Superior temporal gyrus (tissue), 1 donor: ENCODE results near the gene CD80.
A peak's percentile ranks its signal among the peaks of the same experiment; 100 is the strongest.

ENCODE experiments used
- DNase-seq: peaks from one replicate; pipeline ENCODE4 v3.0.0-alpha.2; 2016; ENCODE audit errors: extremely low spot score

The CD80 gene

DNA sequence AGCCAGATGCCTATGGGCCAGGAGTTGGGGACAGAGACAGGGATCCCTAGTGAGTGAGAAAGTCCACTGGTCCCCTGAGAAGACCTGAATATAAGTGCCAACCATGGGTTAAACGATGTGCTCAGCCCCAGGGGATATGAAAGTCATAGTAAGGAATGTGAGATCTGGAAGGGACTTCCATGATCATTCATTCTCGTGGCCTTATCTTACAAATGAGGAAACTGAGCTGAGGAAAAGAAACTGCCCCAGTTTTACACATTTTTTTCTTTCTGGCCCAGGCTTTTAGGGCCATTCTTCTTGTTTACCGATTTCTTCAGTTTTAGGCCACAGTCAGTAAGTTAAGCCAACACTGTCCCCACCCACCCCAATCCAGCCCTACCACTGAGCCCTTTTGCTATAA is 11.1 kb downstream of the CD80 start:
- DNase-seq = no peak

GRCh38 chr3:119547227-119547626 is 12.2 kb downstream of the CD80 start:
- no peak for DNase-seq

DNA sequence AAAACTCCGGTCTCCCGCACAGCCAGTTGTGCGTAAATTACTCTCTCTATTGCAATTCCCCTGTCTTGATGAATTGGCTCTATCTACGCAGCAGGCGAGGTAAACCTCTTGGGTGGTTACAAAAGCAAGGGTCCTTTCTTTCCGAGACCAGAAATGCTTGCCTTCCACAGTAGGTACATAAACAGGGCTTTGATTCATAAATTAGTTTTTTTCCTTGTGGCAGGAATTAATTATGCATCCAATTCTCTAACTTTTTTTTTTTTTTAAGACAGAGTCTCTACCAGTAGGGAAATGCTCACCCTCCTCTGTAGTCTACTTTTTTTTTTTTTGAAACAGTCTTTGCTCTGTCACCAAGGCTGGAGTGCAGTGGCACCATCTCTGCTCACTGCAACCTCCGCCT is 16.3 kb downstream of the CD80 start:
- DNase-seq = no peak

DNA sequence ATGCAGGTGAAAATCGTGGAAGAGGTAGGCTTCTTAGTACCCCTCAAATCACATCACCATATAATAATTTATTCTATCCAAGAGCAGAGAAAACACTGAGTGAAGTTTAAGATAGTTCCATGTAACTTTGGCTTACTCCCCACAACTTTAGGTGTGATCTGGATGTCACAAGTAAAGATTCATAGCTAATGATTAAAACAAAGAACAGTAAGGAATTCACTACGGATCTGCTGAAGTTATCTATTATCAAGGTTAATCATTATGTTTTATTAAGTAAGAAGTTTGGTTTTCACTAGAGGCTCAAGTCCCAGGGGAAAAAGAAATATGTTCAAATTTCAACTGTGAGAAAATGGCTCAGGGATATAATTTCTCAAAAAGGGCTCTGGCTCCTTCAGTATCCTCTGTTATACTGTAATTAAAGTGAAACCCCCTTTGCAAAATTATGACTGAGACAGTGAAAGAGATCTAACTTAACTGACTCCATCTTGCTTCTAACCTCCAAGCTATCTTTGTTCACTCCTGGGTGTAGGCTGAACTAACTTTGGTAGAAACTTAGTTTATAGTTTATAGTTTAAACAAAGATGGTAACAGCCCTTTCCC is 17.1 kb downstream of the CD80 start:
- DNase-seq = no peak

- no peak for DNase-seq
Observed at GRCh38 chr3:119541547-119541946, 17.9 kb downstream of the CD80 start.

DNA sequence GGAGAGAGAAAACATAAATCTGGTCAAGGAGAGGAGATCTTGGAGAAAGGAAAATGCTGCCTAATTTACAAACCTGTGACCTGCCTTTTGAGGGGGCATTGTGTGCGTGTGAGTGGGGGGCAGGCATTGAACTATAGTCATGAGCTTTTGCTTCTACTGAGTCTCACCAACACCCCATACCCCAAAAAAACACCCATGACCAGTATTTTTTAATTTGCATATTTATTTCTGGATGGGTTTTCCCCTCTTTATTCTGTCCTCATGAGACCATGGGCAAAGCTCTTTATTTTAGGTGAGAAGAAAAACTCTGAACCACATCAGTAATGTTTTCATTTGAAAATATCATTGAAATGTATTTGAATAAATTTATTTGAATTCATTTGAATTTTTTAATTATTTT is 20.6 kb downstream of the CD80 start:
- no peak for DNase-seq

DNA sequence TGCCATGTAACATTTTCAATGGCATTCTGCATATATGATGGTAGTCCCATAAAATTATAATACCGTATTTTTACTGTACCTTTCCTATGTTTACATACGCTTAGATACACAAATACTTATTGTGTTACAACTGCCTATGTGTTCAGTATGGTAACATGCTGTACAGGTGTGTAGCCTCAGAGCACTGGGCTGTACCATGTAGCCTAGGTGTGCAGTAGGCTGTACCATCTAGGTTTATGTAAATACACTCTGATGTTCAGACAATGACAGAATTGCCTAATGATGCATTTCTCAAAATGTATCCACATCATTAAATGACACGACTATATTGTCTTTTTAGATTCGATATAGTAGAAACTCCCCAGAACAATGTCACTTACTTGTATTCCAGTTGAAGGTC is 22.7 kb downstream of the CD80 start:
- DNase-seq = no peak

DNA sequence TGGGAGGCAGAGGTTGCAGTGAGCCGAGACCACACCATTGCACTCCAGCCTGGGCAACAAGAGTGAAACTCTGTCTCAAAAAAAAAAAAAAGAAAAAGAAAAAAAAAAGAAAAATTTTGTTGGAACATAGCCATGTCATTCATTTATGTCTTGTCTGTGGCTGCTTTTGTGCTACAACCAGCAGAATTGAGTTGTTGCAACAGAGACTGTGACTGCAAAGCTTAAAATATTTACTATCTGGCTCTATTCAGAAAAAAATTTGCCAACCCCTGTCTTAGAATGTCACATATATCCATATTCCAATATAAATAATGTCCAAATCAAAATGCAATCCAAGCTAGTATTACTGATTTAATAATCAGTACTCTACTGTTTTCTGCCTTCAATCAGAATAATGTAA is 25.1 kb downstream of the CD80 start:
- no peak for DNase-seq

GRCh38 chr3:119531151-119531550 is 28.3 kb downstream of the CD80 start:
- no peak for DNase-seq

DNA sequence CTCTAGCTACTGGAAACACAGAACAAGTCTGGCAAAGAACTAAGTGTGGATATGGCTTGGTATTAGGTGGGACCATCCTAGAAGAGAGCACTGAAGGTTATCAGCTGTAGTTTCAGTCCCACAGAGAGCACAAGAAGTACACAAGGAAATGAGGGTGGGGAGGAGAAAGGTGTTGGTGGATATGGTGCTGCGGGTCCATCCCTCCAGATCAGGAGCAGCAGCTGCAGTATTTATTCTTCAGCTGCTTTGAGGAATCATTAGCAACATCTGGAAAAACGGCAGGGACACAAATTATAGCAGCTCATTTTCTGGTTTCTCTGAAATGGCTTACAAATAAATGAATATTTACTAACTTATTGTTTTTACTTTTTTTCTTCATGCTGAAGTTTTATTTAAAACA is 29.0 kb downstream of the CD80 start:
- no peak for DNase-seq

GRCh38 chr3:119529883-119530282 is 29.5 kb downstream of the CD80 start:
- no peak for DNase-seq

GRCh38 chr3:119527714-119528113 is 31.7 kb downstream of the CD80 start:
- DNase-seq = no peak

DNA sequence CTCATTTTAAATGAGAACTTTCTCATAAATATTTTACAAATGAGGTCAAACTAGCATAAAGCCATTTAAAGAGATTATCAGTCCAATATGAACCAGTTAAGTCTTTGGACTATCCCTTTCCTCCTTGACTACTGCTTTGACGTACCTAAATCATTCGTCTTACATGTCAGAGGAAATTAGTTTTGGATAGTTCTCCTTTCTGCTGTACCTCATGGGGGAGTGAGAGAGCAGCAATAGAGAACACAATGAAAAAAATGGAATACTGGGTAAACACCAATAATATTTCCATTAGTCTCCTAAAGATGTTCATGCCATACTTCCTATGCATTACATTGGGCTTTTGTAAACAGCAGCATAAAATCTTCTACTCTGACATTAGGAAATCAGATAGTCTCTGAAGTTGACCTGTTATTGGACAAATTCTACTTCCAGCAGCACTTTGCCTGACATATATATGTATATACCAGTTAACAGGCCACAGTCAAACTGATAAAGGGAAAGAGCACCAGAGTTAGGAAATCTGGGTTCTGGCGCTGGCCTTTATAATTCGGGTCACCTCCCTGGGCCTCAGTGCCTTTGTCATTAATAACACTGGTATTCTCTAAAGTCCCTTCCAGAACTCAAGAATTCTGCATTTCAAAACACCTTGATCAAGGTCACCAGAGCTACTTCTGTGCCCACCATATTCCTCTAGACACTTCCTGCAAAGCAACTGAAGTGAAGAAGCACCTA is 34.3 kb downstream of the CD80 start:
- peak; percentile 18 for DNase-seq

DNA sequence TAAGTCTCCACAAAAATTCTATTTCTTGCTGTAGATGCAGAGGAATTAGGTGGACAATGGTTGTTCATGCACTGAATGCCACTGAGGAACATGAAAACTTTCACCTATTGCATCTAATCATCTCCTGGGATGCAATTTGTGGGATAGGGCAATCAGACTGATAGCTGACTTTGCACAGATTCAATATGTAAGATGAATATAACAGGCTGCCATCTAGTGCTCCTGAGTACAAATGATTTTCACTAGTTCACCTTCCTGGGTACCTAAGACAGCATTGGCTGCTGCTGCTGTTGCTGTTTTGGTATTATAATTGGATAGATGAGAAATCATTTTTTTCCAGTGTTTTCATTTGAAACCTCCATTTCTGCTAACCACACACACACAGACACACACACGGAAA is 41.4 kb downstream of the CD80 start:
- no peak for DNase-seq

- DNase-seq = no peak
Observed at GRCh38 chr3:119517112-119517511, 42.3 kb downstream of the CD80 start.

- DNase-seq = no peak
Observed at GRCh38 chr3:119514637-119515036, 44.8 kb downstream of the CD80 start.

DNA sequence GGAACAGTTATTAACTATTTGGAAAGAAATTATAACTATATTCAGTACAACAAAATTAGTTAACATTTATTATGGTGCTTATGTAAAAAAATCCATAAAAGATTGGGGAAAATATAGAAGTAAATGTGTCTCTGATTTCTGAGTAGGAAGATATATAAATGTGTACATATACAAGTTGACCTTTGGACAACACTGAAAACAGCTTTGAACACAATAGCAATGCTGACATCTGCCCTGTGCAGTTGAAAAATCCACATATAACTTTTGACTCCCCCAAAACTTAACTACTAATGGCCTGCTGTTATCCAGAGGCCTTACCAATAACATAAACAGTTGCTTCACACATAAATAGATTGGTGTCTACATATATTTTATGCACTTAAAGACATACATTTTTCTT is 48.7 kb downstream of the CD80 start:
- no peak for DNase-seq

- no peak for DNase-seq
Observed at GRCh38 chr3:119508172-119508845, 51.1 kb downstream of the CD80 start.

GRCh38 chr3:119507404-119507803 is 52.0 kb downstream of the CD80 start:
- no peak for DNase-seq

DNA sequence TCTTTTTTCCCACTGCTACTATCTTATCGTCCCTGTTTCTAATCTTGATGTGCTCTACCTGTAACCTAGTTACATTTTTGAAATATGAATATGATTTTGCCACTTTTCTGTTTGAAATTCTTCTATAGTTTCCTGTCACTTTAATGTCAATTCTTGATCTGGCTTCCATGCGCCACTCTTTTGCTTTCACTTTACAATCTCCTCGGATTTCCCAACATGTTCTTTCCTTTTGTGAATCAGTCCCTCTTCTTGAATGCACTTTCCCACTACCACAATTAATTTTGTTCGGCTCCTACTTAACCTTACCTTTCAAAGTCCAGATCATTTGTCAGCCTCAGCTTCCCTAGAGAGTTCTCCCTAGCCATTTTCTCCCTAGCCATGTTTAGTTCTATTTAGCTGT is 52.8 kb downstream of the CD80 start:
- no peak for DNase-seq

- no peak for DNase-seq
Observed at GRCh38 chr3:119500901-119501300, 58.5 kb downstream of the CD80 start.

- no peak for DNase-seq
Observed at GRCh38 chr3:119500265-119500664, 59.1 kb downstream of the CD80 start.
